Ishikawa (cell line): ENCODE data around the gene SMCO4.

Experiments
- EP300 ChIP-seq: IDR thresholded peaks from 2 replicates; pipeline ENCODE4 v1.6.1; 2012; ENCODE audit warnings: borderline replicate concordance
- MAX ChIP-seq: IDR thresholded peaks from 2 replicates; pipeline ENCODE4 v1.6.1; 2012
- RAD21 ChIP-seq: IDR thresholded peaks from 2 replicates; pipeline ENCODE4 v1.6.1; 2012; ENCODE audit warnings: low read depth
- TAF1 ChIP-seq: IDR thresholded peaks from 2 replicates; pipeline ENCODE4 v1.6.1; 2012; ENCODE audit warnings: low read depth, mild to moderate bottlenecking
- TCF12 ChIP-seq: IDR thresholded peaks from 2 replicates; pipeline ENCODE4 v1.6.1; 2012; ENCODE audit warnings: low read depth
- USF1 ChIP-seq: IDR thresholded peaks from 2 replicates; pipeline ENCODE4 v1.6.1; 2012

- TF ChIP-seq EP300, result no peak
- no peak for TF ChIP-seq TAF1
- TF ChIP-seq RAD21, result no peak
- TF ChIP-seq USF1, result no peak
- TF ChIP-seq MAX, result no peak
- TF ChIP-seq TCF12, result no peak
Observed at GRCh38 chr11:93567401-93567895, 24.3 kb upstream of the SMCO4 start.
